Natural killer cell treated with Interleukin-12 subunit alpha and Interleukin-12 subunit beta and Interleukin-15 and Interleukin-18, amount 100 ng/mL, for 72 hours (primary cell): ENCODE measurements around the gene CACNA2D3. TPM values are rescaled to one million over a fixed set of nuclear protein-coding genes. Genes with fewer than 3 reads are reported as not detected.

Source experiments
- ATAC-seq, 2 donors: fragments of 150-1000 bp; cut with Tn5 transposase in 1 of 2; sonication (Bioruptor Pico), chemical (Tn5 transposase) in 1 of 2; 2 replicates each; pipeline ENCODE4 v1.10.0; 2021
- DNase-seq: peaks from one replicate; pipeline ENCODE4 v3.0.0; 2022; ENCODE audit warnings: low spot score
- H3K27ac Mint-ChIP-seq, 2 donors: 1 replicate in 1 of 2; 2 replicates in 1 of 2; pipeline ENCODE4 v1.8.0; 2022; ENCODE audit warnings: mixed read lengths in 2 of 2, mild to moderate bottlenecking in 1 of 2, moderate library complexity in 1 of 2
- H3K27me3 Mint-ChIP-seq, 2 donors: 1 replicate in 1 of 2; 2 replicates in 1 of 2; pipeline ENCODE4 v1.8.0; 2022; ENCODE audit warnings: mixed read lengths in 2 of 2
- H3K36me3 Mint-ChIP-seq: one replicate; pipeline ENCODE4 v1.8.0; 2022; ENCODE audit warnings: mixed read lengths
- H3K4me1 Mint-ChIP-seq, 2 donors: 1 replicate in 1 of 2; 2 replicates in 1 of 2; pipeline ENCODE4 v1.8.0; 2022; ENCODE audit warnings: low read depth in 2 of 2, mixed read lengths in 2 of 2, mild to moderate bottlenecking in 1 of 2
- H3K4me3 Mint-ChIP-seq: one replicate; pipeline ENCODE4 v1.8.0; 2022; ENCODE audit warnings: mixed read lengths
- H3K9me3 Mint-ChIP-seq: 2 replicates; pipeline ENCODE4 v1.8.0; 2022; ENCODE audit warnings: mixed read lengths
- total RNA-seq, 2 donors: library from RNA; stranded (reverse); gene quantifications; one replicate each; pipeline ENCODE4 v1.2.3, GENCODE V29; 2022

CACNA2D3 gene
- total RNA-seq, 2 donors from 2014 or later = not detected

GRCh38 chr3:54518011-54518675 is 395.8 kb downstream of the CACNA2D3 start:
- Mint-ChIP-seq H3K27ac (no peak overlapping the region), H3K4me1 (no peaks in the 10 kb centered on the region), H3K9me3 (no peaks in the 10 kb centered on the region), H3K4me3 (no peak overlapping the region), H3K36me3 (no peaks in the 10 kb centered on the region), H3K27me3 (no peaks in the 10 kb centered on the region)
- no peak for ATAC-seq
- no peak for DNase-seq

- DNase-seq (no peak), ATAC-seq (no peak)
- H3K4me1 Mint-ChIP-seq = no peaks in the 10 kb centered on the region
- H3K9me3 Mint-ChIP-seq = peaks cover 9% of the 10 kb centered on the region
- no peaks in the 10 kb centered on the region for H3K36me3 Mint-ChIP-seq
- no peaks in the 10 kb centered on the region for H3K27me3 Mint-ChIP-seq
- no peak overlapping the region for H3K4me3 Mint-ChIP-seq
- H3K27ac Mint-ChIP-seq = no peak overlapping the region
Measured at GRCh38 chr3:54519493-54519892, 397.1 kb downstream of the CACNA2D3 start.

GRCh38 chr3:54520060-54520459 is 397.7 kb downstream of the CACNA2D3 start:
- ATAC-seq (no peak), DNase-seq (no peak)
- H3K27me3 Mint-ChIP-seq = no peaks in the 10 kb centered on the region
- no peaks in the 10 kb centered on the region for H3K4me1 Mint-ChIP-seq
- peaks cover 9% of the 10 kb centered on the region for H3K9me3 Mint-ChIP-seq
- no peak overlapping the region for H3K4me3 Mint-ChIP-seq
- no peak overlapping the region for H3K27ac Mint-ChIP-seq
- H3K36me3 Mint-ChIP-seq = no peaks in the 10 kb centered on the region

- ATAC-seq = no peak
- Mint-ChIP-seq H3K4me3 (no peak overlapping the region), H3K9me3 (peaks cover 25% of the 10 kb centered on the region), H3K4me1 (no peaks in the 10 kb centered on the region), H3K27ac (no peak overlapping the region), H3K36me3 (no peaks in the 10 kb centered on the region), H3K27me3 (no peaks in the 10 kb centered on the region)
- no peak for DNase-seq
Measured at GRCh38 chr3:54527521-54527920, 405.2 kb downstream of the CACNA2D3 start.

- Mint-ChIP-seq H3K36me3 (no peaks in the 10 kb centered on the region), H3K9me3 (peaks cover 25% of the 10 kb centered on the region), H3K4me1 (no peaks in the 10 kb centered on the region), H3K27me3 (no peaks in the 10 kb centered on the region), H3K4me3 (no peak overlapping the region), H3K27ac (no peak overlapping the region)
- ATAC-seq (no peak), DNase-seq (no peak)
Measured at GRCh38 chr3:54527953-54528352, 405.6 kb downstream of the CACNA2D3 start.

- Mint-ChIP-seq H3K4me1 (no peaks in the 10 kb centered on the region), H3K27me3 (no peaks in the 10 kb centered on the region), H3K4me3 (no peak overlapping the region), H3K27ac (no peak overlapping the region), H3K9me3 (peaks cover 21% of the 10 kb centered on the region), H3K36me3 (no peaks in the 10 kb centered on the region)
- ATAC-seq = no peak
- no peak for DNase-seq
Measured at GRCh38 chr3:54528668-54529067, 406.3 kb downstream of the CACNA2D3 start.

GRCh38 chr3:54530091-54530490 is 407.7 kb downstream of the CACNA2D3 start:
- DNase-seq (no peak), ATAC-seq (no peak)
- Mint-ChIP-seq H3K36me3 (no peaks in the 10 kb centered on the region), H3K27me3 (no peaks in the 10 kb centered on the region), H3K9me3 (peaks cover 15% of the 10 kb centered on the region), H3K4me1 (no peaks in the 10 kb centered on the region), H3K4me3 (no peak overlapping the region), H3K27ac (no peak overlapping the region)

- H3K4me3 Mint-ChIP-seq = no peak overlapping the region
- ATAC-seq (no peak), DNase-seq (no peak)
- no peaks in the 10 kb centered on the region for H3K27me3 Mint-ChIP-seq
- H3K27ac Mint-ChIP-seq = no peak overlapping the region
- H3K9me3 Mint-ChIP-seq = peaks cover 13% of the 10 kb centered on the region
- no peaks in the 10 kb centered on the region for H3K4me1 Mint-ChIP-seq
- no peaks in the 10 kb centered on the region for H3K36me3 Mint-ChIP-seq
Measured at GRCh38 chr3:54530944-54531343, 408.6 kb downstream of the CACNA2D3 start.

- Mint-ChIP-seq H3K27ac (no peak overlapping the region), H3K36me3 (no peaks in the 10 kb centered on the region), H3K4me1 (no peaks in the 10 kb centered on the region), H3K9me3 (peaks cover 12% of the 10 kb centered on the region), H3K4me3 (no peak overlapping the region), H3K27me3 (no peaks in the 10 kb centered on the region)
- DNase-seq (no peak), ATAC-seq (no peak)
Measured at GRCh38 chr3:54531741-54532140, 409.4 kb downstream of the CACNA2D3 start.

GRCh38 chr3:54533856-54534255 is 411.5 kb downstream of the CACNA2D3 start:
- H3K9me3 Mint-ChIP-seq = peaks cover 3% of the 10 kb centered on the region
- no peaks in the 10 kb centered on the region for H3K4me1 Mint-ChIP-seq
- H3K27ac Mint-ChIP-seq = no peak overlapping the region
- ATAC-seq (no peak), DNase-seq (no peak)
- no peaks in the 10 kb centered on the region for H3K36me3 Mint-ChIP-seq
- no peak overlapping the region for H3K4me3 Mint-ChIP-seq
- no peaks in the 10 kb centered on the region for H3K27me3 Mint-ChIP-seq

- H3K36me3 Mint-ChIP-seq = no peaks in the 10 kb centered on the region
- no peak overlapping the region for H3K4me3 Mint-ChIP-seq
- ATAC-seq (no peak), DNase-seq (no peak)
- no peak overlapping the region for H3K27ac Mint-ChIP-seq
- H3K4me1 Mint-ChIP-seq = no peaks in the 10 kb centered on the region
- H3K9me3 Mint-ChIP-seq = peaks cover 11% of the 10 kb centered on the region
- H3K27me3 Mint-ChIP-seq = no peaks in the 10 kb centered on the region
Measured at GRCh38 chr3:54535619-54536018, 413.3 kb downstream of the CACNA2D3 start.

- Mint-ChIP-seq H3K4me1 (no peaks in the 10 kb centered on the region), H3K9me3 (peaks cover 11% of the 10 kb centered on the region), H3K27ac (no peak overlapping the region), H3K36me3 (no peaks in the 10 kb centered on the region), H3K4me3 (no peak overlapping the region), H3K27me3 (no peaks in the 10 kb centered on the region)
- ATAC-seq (no peak), DNase-seq (no peak)
Measured at GRCh38 chr3:54536450-54536849, 414.1 kb downstream of the CACNA2D3 start.

- ATAC-seq (no peak), DNase-seq (no peak)
- Mint-ChIP-seq H3K4me3 (no peak overlapping the region), H3K27me3 (no peaks in the 10 kb centered on the region), H3K27ac (no peak overlapping the region), H3K36me3 (no peaks in the 10 kb centered on the region), H3K9me3 (peaks cover 11% of the 10 kb centered on the region), H3K4me1 (no peaks in the 10 kb centered on the region)
Measured at GRCh38 chr3:54537506-54537905, 415.2 kb downstream of the CACNA2D3 start.

- Mint-ChIP-seq H3K4me3 (no peak overlapping the region), H3K36me3 (no peaks in the 10 kb centered on the region), H3K27me3 (no peaks in the 10 kb centered on the region), H3K27ac (no peak overlapping the region), H3K9me3 (peaks cover 14% of the 10 kb centered on the region), H3K4me1 (no peaks in the 10 kb centered on the region)
- no peak for DNase-seq
- ATAC-seq = no peak
Measured at GRCh38 chr3:54538346-54538745, 416.0 kb downstream of the CACNA2D3 start.

GRCh38 chr3:54541369-54541768 is 419.0 kb downstream of the CACNA2D3 start:
- no peak for ATAC-seq
- H3K27me3 Mint-ChIP-seq = no peaks in the 10 kb centered on the region
- no peaks in the 10 kb centered on the region for H3K4me1 Mint-ChIP-seq
- peaks cover 14% of the 10 kb centered on the region for H3K9me3 Mint-ChIP-seq
- H3K4me3 Mint-ChIP-seq = no peak overlapping the region
- H3K36me3 Mint-ChIP-seq = no peaks in the 10 kb centered on the region
- H3K27ac Mint-ChIP-seq = no peak overlapping the region
- no peak for DNase-seq
